ENCODE measurements around the gene UBR4.
"Not testable (repeated sequence)": the region's sequence is repeated elsewhere in the genome, so short reads cannot be mapped to it uniquely, and the experiment has no call there.

Gene UBR4

GRCh38 chr1:19209990-19210771 lies at the start of gene UBR4:
Gene UBR4 (minus strand): TSS chr1:19210266. CDS start chr1:19210248, 18 bp downstream.
- peak within 1 kb of the TSS; percentile 77 for H3K4me3 ChIP-seq (ENCODE audit: low read depth, low read length)
- in situ Hi-C loops (cut with HindIII; ENCODE audit: low sequenced_read_pairs) = no loop called here
- peak; percentile 94 for DNase-seq (ENCODE audit: low read depth, low spot score)

GRCh38 chr1:19258353-19258752 lies 48.3 kb upstream of the UBR4 start:
- no peak for DNase-seq (ENCODE audit: low read depth, low spot score)
- TF ChIP-seq CTCF (IDR thresholded peaks at IDR 0.05; ENCODE audit: low read depth, low read length) = no peak
- in situ Hi-C loops (cut with HindIII; ENCODE audit: low sequenced_read_pairs) = no loop called here
- no peak overlapping the region for H3K4me3 ChIP-seq (ENCODE audit: low read depth, low read length)

More at GRCh38 chr1:19209990-19210771, at the start of gene UBR4:
- TF ChIP-seq CTCF (IDR thresholded peaks at IDR 0.05; ENCODE audit: low read depth, low read length) = no peak

- DNase-seq (ENCODE audit: low read depth, low spot score) = no peak
- no peak overlapping the region for H3K4me3 ChIP-seq (ENCODE audit: low read depth, low read length)
- in situ Hi-C loops (cut with HindIII; ENCODE audit: low sequenced_read_pairs) = no loop called here
- TF ChIP-seq CTCF (IDR thresholded peaks at IDR 0.05; ENCODE audit: low read depth, low read length) = no peak
Observed at GRCh38 chr1:19257178-19257914, 47.3 kb upstream of the UBR4 start.

GRCh38 chr1:19256301-19256700 lies 46.2 kb upstream of the UBR4 start:
- H3K4me3 ChIP-seq (ENCODE audit: low read depth, low read length); DNase-seq (ENCODE audit: low read depth, low spot score); in situ Hi-C loops (cut with HindIII; ENCODE audit: low sequenced_read_pairs): not testable (repeated sequence)

GRCh38 chr1:19255288-19255687 lies 45.2 kb upstream of the UBR4 start:
- no peak for TF ChIP-seq CTCF (IDR thresholded peaks at IDR 0.05; ENCODE audit: low read depth, low read length)
- in situ Hi-C loops (cut with HindIII; ENCODE audit: low sequenced_read_pairs) = no loop called here
- H3K4me3 ChIP-seq (ENCODE audit: low read depth, low read length) = no peak overlapping the region
- DNase-seq (ENCODE audit: low read depth, low spot score) = no peak

- DNase-seq (ENCODE audit: low read depth, low spot score) = no peak
- no peak for TF ChIP-seq CTCF (IDR thresholded peaks at IDR 0.05; ENCODE audit: low read depth, low read length)
- in situ Hi-C loops (cut with HindIII; ENCODE audit: low sequenced_read_pairs) = no loop called here
- H3K4me3 ChIP-seq (ENCODE audit: low read depth, low read length) = no peak overlapping the region
Observed at GRCh38 chr1:19254416-19254815, 44.4 kb upstream of the UBR4 start.
